ENCODE results near the gene SLC9C1.

GRCh38 chr3:112197131-112197530 is 96.9 kb downstream of the SLC9C1 start:
- TF ChIP-seq, protein P1, sequence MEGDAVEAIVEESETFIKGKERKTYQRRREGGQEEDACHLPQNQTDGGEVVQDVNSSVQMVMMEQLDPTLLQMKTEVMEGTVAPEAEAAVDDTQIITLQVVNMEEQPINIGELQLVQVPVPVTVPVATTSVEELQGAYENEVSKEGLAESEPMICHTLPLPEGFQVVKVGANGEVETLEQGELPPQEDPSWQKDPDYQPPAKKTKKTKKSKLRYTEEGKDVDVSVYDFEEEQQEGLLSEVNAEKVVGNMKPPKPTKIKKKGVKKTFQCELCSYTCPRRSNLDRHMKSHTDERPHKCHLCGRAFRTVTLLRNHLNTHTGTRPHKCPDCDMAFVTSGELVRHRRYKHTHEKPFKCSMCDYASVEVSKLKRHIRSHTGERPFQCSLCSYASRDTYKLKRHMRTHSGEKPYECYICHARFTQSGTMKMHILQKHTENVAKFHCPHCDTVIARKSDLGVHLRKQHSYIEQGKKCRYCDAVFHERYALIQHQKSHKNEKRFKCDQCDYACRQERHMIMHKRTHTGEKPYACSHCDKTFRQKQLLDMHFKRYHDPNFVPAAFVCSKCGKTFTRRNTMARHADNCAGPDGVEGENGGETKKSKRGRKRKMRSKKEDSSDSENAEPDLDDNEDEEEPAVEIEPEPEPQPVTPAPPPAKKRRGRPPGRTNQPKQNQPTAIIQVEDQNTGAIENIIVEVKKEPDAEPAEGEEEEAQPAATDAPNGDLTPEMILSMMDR (IDR thresholded peaks at IDR 0.05): no peak
- no peak for TF ChIP-seq ZFX (IDR thresholded peaks at IDR 0.05; ENCODE audit: borderline replicate concordance)

All from 22Rv1 (cell line).